Measurements from ENCODE around the gene UCN3. TPM values are rescaled to one million over a fixed set of nuclear protein-coding genes. Genes with fewer than 3 reads are reported as not detected.
A peak's percentile ranks its signal among the peaks of the same experiment; 100 is the strongest.

UCN3 gene
- total RNA-seq, 2 experiments from 2014 or later, result not detected

DNA sequence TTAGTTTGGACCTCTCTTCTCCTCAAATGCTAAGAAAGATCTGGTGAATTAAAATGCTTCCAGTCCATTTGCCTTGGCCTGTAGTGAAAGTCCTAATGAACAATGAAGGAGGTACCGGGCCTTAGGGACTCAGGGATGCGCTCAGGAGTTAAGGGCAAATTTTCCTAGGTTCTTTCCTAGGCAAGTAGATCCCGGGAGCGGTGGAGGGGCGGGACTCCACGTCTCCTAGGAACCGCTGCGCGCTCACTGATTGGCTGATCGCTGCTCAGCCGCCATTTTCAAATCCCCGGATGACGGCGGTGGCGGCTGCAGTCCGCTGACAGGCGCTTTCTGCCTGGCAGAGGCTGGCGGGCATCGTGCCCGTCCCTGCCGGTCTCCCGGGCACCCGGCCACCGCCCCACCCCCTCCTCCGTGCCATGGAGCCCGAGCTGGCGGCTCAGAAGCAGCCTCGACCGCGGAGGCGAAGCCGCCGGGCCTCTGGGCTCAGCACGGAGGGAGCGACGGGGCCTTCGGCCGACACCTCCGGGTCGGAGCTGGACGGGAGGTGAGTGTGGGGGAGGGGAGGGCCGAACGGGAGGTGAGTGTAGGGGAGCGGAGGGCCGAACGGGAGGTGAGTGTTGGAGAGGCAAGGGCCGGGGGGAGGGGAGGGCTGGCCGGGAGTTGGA lies 47.6 kb downstream of the UCN3 start, which contains the start of gene NET1:
TSS of gene NET1 (plus strand) at position 281 of the 665 bp plus-strand sequence. CDS start at position 417, 136 bp downstream.
- H3K27ac Mint-ChIP-seq, result peak within 1 kb of the TSS; percentile 61
- ATAC-seq (peak; percentile 93), DNase-seq (peak; percentile 88)
- intact Hi-C loops (cut with DNase I, micrococcal nuclease), result loop anchor here in 1 of 2 experiments (1.0 kb wide), 1 partner anchor 586 kb away; the partner anchor contains the start of gene AKR1E2
- H3K27me3 Mint-ChIP-seq, result peaks cover 17% of the 10 kb centered on the region
- ChIA-PET CTCF (no interaction called here), POLR2A (no interaction called here)
- H3K4me3 Mint-ChIP-seq, result no peak within 1 kb of the TSS
- H3K4me1 Mint-ChIP-seq, result peaks cover 3% of the 10 kb centered on the region
- H3K36me3 Mint-ChIP-seq (ENCODE audit: low read depth), result peaks cover 1% of the 10 kb centered on the region
- peaks cover 2% of the 10 kb centered on the region for H3K9me3 Mint-ChIP-seq (ENCODE audit: low read depth)

DNA sequence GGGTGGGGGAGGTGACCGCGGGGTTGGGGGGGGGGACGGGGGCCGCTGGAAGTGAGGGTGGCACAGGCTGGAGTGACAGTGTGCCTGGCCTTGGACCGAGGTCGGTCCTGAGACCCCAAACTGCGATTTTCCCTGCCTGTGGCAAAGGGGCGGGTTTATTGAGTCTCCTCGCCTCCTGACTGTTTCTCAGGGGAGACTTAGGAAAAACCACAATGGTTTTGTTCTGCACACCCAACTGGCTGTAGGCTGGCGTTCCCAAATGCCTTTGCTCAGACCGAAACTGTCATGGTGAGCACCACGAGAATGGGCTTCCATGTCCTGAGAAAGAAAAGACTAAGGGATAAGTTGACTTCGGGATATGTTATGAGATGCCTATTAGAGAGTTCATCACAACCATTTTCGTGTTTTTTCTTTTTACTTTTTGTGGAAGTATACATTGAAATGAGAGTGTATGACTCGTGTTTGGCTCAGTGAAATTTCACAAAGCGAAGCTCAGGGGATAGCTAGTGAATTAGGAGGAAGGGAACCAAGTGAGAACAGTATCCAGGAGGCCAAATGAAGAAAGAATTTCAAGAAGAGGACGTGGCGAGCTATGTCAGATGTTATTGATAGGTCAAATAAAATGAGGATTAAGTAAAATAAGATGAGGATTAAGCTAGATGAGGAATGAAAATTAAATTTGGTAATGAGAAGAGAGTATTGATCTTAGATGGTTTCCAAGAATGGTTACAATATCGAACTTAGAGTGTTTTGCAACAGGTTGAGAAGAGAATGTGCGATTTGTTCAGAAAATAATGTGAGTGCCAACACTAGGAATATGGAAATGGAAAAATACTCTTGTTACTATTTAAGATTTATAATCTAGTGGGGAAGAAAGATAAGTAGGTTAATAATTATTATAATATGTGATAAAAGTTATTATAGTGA lies 48.5 kb downstream of the UCN3 start:
- intact Hi-C loops (cut with DNase I, micrococcal nuclease), result no loop called here
- peaks cover 3% of the 10 kb centered on the region for H3K4me1 Mint-ChIP-seq
- ATAC-seq (peak; percentile 12), DNase-seq (peak; percentile 7)
- CTCF ChIA-PET, result interaction anchor here (0.6 to 1.0 kb wide), 2 partner anchors 564 to 649 kb away, joined by 3 to 4 read pairs; no protein-coding TSS in a partner anchor
- peaks cover 5% of the 10 kb centered on the region for H3K36me3 Mint-ChIP-seq (ENCODE audit: low read depth)
- H3K27me3 Mint-ChIP-seq, result peaks cover 17% of the 10 kb centered on the region
- POLR2A ChIA-PET, result no interaction called here
- no peak overlapping the region for H3K4me3 Mint-ChIP-seq
- peaks cover 2% of the 10 kb centered on the region for H3K9me3 Mint-ChIP-seq (ENCODE audit: low read depth)
- H3K27ac Mint-ChIP-seq, result no peak overlapping the region

DNA sequence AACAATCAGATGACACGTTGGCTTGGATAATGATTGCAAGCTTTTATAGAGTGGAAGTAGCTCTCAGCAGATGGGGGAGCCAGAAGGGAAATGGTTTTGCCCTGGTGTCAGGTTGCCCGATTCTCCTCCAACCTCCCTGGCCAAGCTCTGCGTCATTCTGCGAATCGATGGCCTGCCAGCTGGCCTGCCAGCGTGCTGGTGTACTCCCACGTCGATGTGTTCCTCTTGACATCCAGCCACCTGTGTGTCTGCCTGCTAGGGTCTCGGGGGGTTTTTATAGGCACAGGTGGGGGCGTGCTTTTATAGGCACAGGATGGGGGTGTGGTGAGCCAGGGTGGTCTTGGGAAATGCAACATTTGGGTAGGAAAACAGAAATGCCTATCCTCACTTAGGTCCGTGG lies 52.2 kb downstream of the UCN3 start:
- DNase-seq (no peak), ATAC-seq (no peak)
- peaks cover 6% of the 10 kb centered on the region for H3K9me3 Mint-ChIP-seq (ENCODE audit: low read depth)
- intact Hi-C loops (cut with DNase I, micrococcal nuclease), result no loop called here
- ChIA-PET POLR2A (no interaction called here), CTCF (interaction anchor here (0.7 to 1.1 kb wide), 3 partner anchors 25 to 567 kb away, joined by 3 to 4 read pairs (median 3); no protein-coding TSS in a partner anchor)
- H3K27me3 Mint-ChIP-seq, result no peaks in the 10 kb centered on the region
- H3K4me3 Mint-ChIP-seq, result no peak overlapping the region
- H3K27ac Mint-ChIP-seq, result no peak overlapping the region
- peaks cover 8% of the 10 kb centered on the region for H3K36me3 Mint-ChIP-seq (ENCODE audit: low read depth)
- peaks cover 3% of the 10 kb centered on the region for H3K4me1 Mint-ChIP-seq

DNA sequence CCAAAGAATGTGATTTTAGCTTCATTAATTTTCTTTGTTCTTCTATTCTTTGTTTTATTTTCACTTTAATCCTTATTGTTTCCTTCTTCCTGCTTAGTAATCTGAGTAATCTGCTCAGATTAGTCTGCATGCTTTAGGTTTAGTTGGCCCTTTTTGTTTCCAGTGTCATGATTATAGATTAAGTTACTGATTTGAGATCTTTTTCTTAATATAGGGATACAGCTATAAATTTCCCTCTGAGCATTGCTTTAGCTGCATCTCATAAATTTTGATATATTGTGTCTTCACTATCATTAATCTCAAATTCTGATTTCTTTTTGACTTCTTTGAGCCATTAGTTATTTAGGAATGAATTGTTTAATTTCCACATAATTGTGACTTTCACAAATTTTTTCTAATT lies 53.8 kb downstream of the UCN3 start:
- CTCF ChIA-PET, result interaction anchor here (1.2 to 1.6 kb wide), 3 partner anchors 17 to 35 kb away, joined by 3 to 5 read pairs (median 3); no protein-coding TSS in a partner anchor
- POLR2A ChIA-PET, result no interaction called here
- Mint-ChIP-seq H3K4me3 (no peak overlapping the region), H3K4me1 (no peaks in the 10 kb centered on the region), H3K9me3 (ENCODE audit: low read depth) (peaks cover 6% of the 10 kb centered on the region), H3K36me3 (ENCODE audit: low read depth) (peaks cover 8% of the 10 kb centered on the region), H3K27ac (no peak overlapping the region), H3K27me3 (no peaks in the 10 kb centered on the region)
- ATAC-seq (no peak), DNase-seq (no peak)
- intact Hi-C loops (cut with DNase I, micrococcal nuclease), result no loop called here

DNA sequence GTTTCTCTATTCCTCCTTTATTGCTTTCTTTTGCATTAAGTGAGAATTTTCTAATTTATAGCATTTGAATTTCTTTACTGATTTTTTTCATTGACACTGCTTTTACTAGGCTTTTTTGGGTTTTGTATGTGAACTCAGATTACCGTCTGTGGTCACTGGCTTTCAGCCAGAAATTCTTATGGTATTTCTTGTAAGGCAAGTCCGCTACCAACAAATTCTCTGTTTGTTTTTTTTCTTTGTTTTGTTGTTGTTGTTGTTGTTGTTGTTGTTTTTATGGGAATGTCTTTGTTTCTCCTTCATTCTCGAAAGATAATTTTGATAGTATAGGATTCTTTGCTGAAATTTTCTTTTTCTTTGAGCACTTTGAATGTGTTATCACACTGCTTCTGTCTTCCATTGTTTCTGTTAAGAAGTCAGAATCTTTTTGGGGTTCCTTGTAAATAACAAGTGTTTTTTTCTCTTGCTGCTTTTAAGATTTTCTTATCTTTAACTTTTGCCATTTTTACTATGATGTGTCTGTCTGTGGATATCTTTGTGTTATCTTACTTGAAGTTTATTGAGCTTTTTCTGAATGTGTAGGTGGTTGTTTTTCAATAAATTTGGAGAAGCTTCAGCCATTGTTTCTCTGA lies 54.8 kb downstream of the UCN3 start:
- ChIA-PET CTCF (interaction anchor here (1.2 to 1.6 kb wide), 3 partner anchors 16 to 36 kb away, joined by 3 to 5 read pairs (median 3); no protein-coding TSS in a partner anchor), POLR2A (no interaction called here)
- intact Hi-C loops (cut with DNase I, micrococcal nuclease), result no loop called here
- H3K36me3 Mint-ChIP-seq (ENCODE audit: low read depth), result peaks cover 8% of the 10 kb centered on the region
- no peak overlapping the region for H3K27ac Mint-ChIP-seq
- H3K4me3 Mint-ChIP-seq, result no peak overlapping the region
- no peaks in the 10 kb centered on the region for H3K4me1 Mint-ChIP-seq
- peaks cover 6% of the 10 kb centered on the region for H3K9me3 Mint-ChIP-seq (ENCODE audit: low read depth)
- no peaks in the 10 kb centered on the region for H3K27me3 Mint-ChIP-seq
- DNase-seq (no peak), ATAC-seq (no peak)

DNA sequence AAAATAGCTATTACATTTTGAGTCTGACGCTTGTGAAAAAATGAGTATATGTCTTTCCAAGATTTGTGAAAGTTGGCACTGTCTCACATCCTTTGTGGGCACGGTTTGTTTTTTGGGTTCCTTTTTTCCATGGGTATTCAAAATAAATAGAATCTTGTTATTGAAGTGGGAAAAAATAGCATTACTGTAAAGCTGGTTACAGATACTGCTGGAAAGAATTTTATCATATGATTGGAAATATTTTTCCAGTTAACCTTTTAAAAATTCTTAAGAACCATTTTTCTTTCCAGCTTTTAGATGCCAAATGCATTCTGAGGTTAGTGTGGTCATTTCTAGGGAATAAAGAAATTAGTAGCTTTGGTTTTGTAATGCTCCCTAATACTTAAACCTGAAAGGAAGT lies 59.0 kb downstream of the UCN3 start:
- ChIA-PET CTCF (interaction anchor here (0.6 to 4.0 kb wide), 8 partner anchors 10 to 574 kb away, joined by 3 to 32 read pairs (median 4); no protein-coding TSS in a partner anchor), POLR2A (no interaction called here)
- H3K9me3 Mint-ChIP-seq (ENCODE audit: low read depth), result peaks cover 6% of the 10 kb centered on the region

More for the DNA sequence above, 59.0 kb downstream of the UCN3 start:
- H3K4me3 Mint-ChIP-seq, result no peak overlapping the region
- no peaks in the 10 kb centered on the region for H3K27me3 Mint-ChIP-seq
- H3K27ac Mint-ChIP-seq, result no peak overlapping the region
- peaks cover 2% of the 10 kb centered on the region for H3K4me1 Mint-ChIP-seq
- intact Hi-C loops (cut with DNase I, micrococcal nuclease), result no loop called here
- H3K36me3 Mint-ChIP-seq (ENCODE audit: low read depth), result peaks cover 9% of the 10 kb centered on the region
- no peak for ATAC-seq
- DNase-seq, result no peak

Other genes with a start within 250 kb of the UCN3 start
- gene AKR1C8, start 179.8 kb upstream of the UCN3 start, total RNA-seq, result not detected
- gene AKR1C4, start 168.1 kb upstream of the UCN3 start, total RNA-seq, result not detected
- gene TUBAL3, start 39.9 kb downstream of the UCN3 start, total RNA-seq, result not detected
- 10 to 100 TPM; 27.8 to 34.8 TPM for gene NET1, start 47.6 kb downstream of the UCN3 start, total RNA-seq
- gene CALML5, start 134.6 kb downstream of the UCN3 start, total RNA-seq, result not detected
- not detected for gene CALML3, start 160.0 kb downstream of the UCN3 start, total RNA-seq

Data from activated CD4-positive, alpha-beta T cell treated with anti-CD3 and anti-CD28 coated beads for 36 hours (primary cell).